ENCODE results near the gene LRP11. TPM values are rescaled to one million over a fixed set of nuclear protein-coding genes. Genes with fewer than 3 reads are reported as not detected.
A peak's percentile ranks its signal among the peaks of the same experiment; 100 is the strongest.

The LRP11 gene
- total and polyA plus RNA-seq, 2 of the 13 experiments (the other 11 are each of a cell fraction or from before 2014, with no cell fraction given), result 32.4 to 48.9 TPM

DNA sequence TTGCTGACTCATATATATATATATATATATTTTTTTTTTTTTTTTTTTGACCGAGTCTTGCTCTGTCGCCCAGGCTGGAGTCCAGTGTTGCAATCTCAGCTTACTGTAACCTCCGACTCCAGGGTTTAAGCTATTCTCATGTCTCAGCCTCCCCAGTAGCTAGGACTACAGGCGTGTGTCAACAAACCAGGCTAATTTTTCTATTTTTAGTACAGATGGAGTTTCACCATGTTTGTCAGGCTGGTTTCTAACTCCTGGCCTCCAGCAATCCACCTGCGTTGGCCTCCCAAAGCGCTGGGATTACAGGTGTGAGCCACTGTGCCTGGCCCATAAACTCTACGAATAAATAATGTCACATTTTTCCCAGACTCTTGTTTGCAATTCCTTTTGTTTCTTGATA, 4.8 kb downstream of the LRP11 start:
- intact Hi-C loops (cut with micrococcal nuclease; ENCODE audit: unreplicated experiment) (no loop called here), in situ Hi-C loops (cut with HindIII; ENCODE audit: extremely low pct_ligation_motif_present, low pct_unique_long_range_greater_than_20kb) (no loop called here)
- POLR2A ChIA-PET, result interaction anchor here (0.7 to 7.4 kb wide), 3 partner anchors 13 to 1906 kb away, joined by 3 to 56 read pairs (median 8); no protein-coding TSS in a partner anchor
- CTCF ChIA-PET (ENCODE audit: low intra/inter-chr PET ratio, low total read pairs), result no interaction called here
- Histone ChIP-seq H3K36me3 (replicated peaks in 1 of 2; ENCODE audit: control insufficient read depth in 1 of 2, insufficient read depth in 2 of 2, low read length in 2 of 2) (no peaks in the 10 kb centered on the region), H2AFZ (ENCODE audit: low read length) (no peak overlapping the region), H3K9me3 (ENCODE audit: low read length) (no peaks in the 10 kb centered on the region), H3K4me1 (ENCODE audit: insufficient read depth, low read length) (peaks cover 63% of the 10 kb centered on the region), H3K27ac (ENCODE audit: extremely low read length, insufficient read depth, low read length) (peak overlapping the region; percentile 88), H3K79me2 (ENCODE audit: insufficient read depth, low read length) (peaks cover 36% of the 10 kb centered on the region), H3K4me3 (replicated peaks in 1 of 3; ENCODE audit: insufficient read depth in 1 of 3, low read depth in 2 of 3, low read length in 3 of 3) (peak overlapping the region in 2 of 3 experiments; percentile 18 to 66; a peak in 1 of 6 replicates), H3K4me2 (ENCODE audit: low read depth, low read length) (peak overlapping the region; percentile 88), H3K9ac (ENCODE audit: insufficient read depth, low read depth, low read length) (peak overlapping the region; percentile 21; the same call in 1 of the 2 replicates), H4K20me1 (ENCODE audit: insufficient read depth, low read length) (peaks cover 19% of the 10 kb centered on the region; the same call in 1 of the 2 replicates), H3K27me3 (ENCODE audit: control insufficient read depth in 1 of 2, insufficient read depth in 2 of 2, low read length in 2 of 2) (no peaks in the 10 kb centered on the region)
- BruUV-seq (replicated peaks), result no TSS peak
- ATAC-seq (no peak), FAIRE-seq (no peak), DNase-seq (ENCODE audit: low spot score) (peak; percentile 90)
- 2% methylated on average over 7 of the region's 7 CpGs for WGBS (ENCODE audit: low lambda C conversion rate)
- TF ChIP-seq ZNF264 (CRISPR knock-in tag; IDR thresholded peaks at IDR 0.05), result 0 out of 2 replicates have a peak, but pooled peaks have one; percentile 35
- TF ChIP-seq RAD21 (CRISPR knock-in tag; IDR thresholded peaks at IDR 0.05), result 0 out of 2 replicates have a peak, but pooled peaks have one; percentile 18
- TF ChIP-seq SOX6 (IDR thresholded peaks at IDR 0.05), result no peak
- TF ChIP-seq SOX6 (CRISPR knock-in tag; IDR thresholded peaks at IDR 0.05), result peak; percentile 54
- peak in 1 of 2 experiments; percentile 62; a peak in 1 of 4 replicates for TF ChIP-seq EP300 (IDR thresholded peaks at IDR 0.05; ENCODE audit: low read depth in 2 of 2, low read length in 2 of 2)
- TF ChIP-seq EP300 (CRISPR knock-in tag; IDR thresholded peaks at IDR 0.05; ENCODE audit: borderline replicate concordance), result peak; percentile 31; the same call in 1 of the 2 replicates
- TF ChIP-seq ZMAT3 (CRISPR knock-in tag; conservative IDR thresholded peaks at IDR 0.05), result 0 out of 2 replicates have a peak, but pooled peaks have one; percentile 41
- 0 out of 2 replicates have a peak, but pooled peaks have one; percentile 42 for TF ChIP-seq ZNF292 (CRISPR knock-in tag; IDR thresholded peaks at IDR 0.05; ENCODE audit: borderline replicate concordance, low read depth)
- 0 out of 4 replicates have a peak, but pooled peaks of 1 of the 2 experiments have one; percentile 13 for TF ChIP-seq NR2F1 (CRISPR knock-in tag; IDR thresholded peaks at IDR 0.05)
- no peak for TF ChIP-seq SMYD3 (CRISPR knock-in tag; IDR thresholded peaks at IDR 0.05)
- TF ChIP-seq ZSCAN29 (CRISPR knock-in tag; conservative IDR thresholded peaks at IDR 0.05), result no peak
- no peak for TF ChIP-seq MEIS1 (CRISPR knock-in tag; IDR thresholded peaks at IDR 0.05; ENCODE audit: borderline replicate concordance)
- peak; percentile 67; the same call in 1 of the 2 replicates for TF ChIP-seq SMAD3 (CRISPR knock-in tag; IDR thresholded peaks at IDR 0.05)
- TF ChIP-seq TP53 (CRISPR knock-in tag; conservative IDR thresholded peaks at IDR 0.05), result no peak
- 0 out of 2 replicates have a peak, but pooled peaks have one; percentile 66 for TF ChIP-seq ZNF12 (CRISPR knock-in tag; IDR thresholded peaks at IDR 0.05)
- peak; percentile 52 for TF ChIP-seq SALL1 (CRISPR knock-in tag; IDR thresholded peaks at IDR 0.05)
- no peak for TF ChIP-seq POLR2A (IDR thresholded peaks at IDR 0.05; ENCODE audit: insufficient read depth in 1 of 2, low read depth in 2 of 2, low read length in 2 of 2)
- peak; percentile 14 for TF ChIP-seq TEAD3 (CRISPR knock-in tag; optimal IDR thresholded peaks at IDR 0.05; ENCODE audit: borderline replicate concordance)
- no peak for TF ChIP-seq ZNF777 (CRISPR knock-in tag; IDR thresholded peaks at IDR 0.05)
- peak; percentile 50; the same call in 1 of the 2 replicates for TF ChIP-seq ZNF3 (CRISPR knock-in tag; IDR thresholded peaks at IDR 0.05)
- TF ChIP-seq POGZ (CRISPR knock-in tag; IDR thresholded peaks at IDR 0.05), result peak; percentile 61
- 0 out of 2 replicates have a peak, but pooled peaks have one; percentile 39 for TF ChIP-seq SOX5 (CRISPR knock-in tag; IDR thresholded peaks at IDR 0.05; ENCODE audit: borderline replicate concordance)
- peak; percentile 74 for TF ChIP-seq THRA (CRISPR knock-in tag; IDR thresholded peaks at IDR 0.05; ENCODE audit: borderline replicate concordance)
- TF ChIP-seq MIER3 (CRISPR knock-in tag; IDR thresholded peaks at IDR 0.05; ENCODE audit: borderline replicate concordance), result 0 out of 2 replicates have a peak, but pooled peaks have one; percentile 54
- TF ChIP-seq STAG1 (CRISPR knock-in tag; IDR thresholded peaks at IDR 0.05), result no peak
- peak; percentile 74 for TF ChIP-seq MED1 (CRISPR knock-in tag; IDR thresholded peaks at IDR 0.05)
- no peak for TF ChIP-seq FOXP1 (IDR thresholded peaks at IDR 0.05)
- peak; percentile 55; the same call in 1 of the 2 replicates for TF ChIP-seq FOXP1 (CRISPR knock-in tag; IDR thresholded peaks at IDR 0.05)
- peak; percentile 43; the same call in 1 of the 2 replicates for TF ChIP-seq KAT7 (CRISPR knock-in tag; IDR thresholded peaks at IDR 0.05; ENCODE audit: borderline replicate concordance)
- TF ChIP-seq ZNF207 (IDR thresholded peaks at IDR 0.05; ENCODE audit: borderline replicate concordance), result no peak
